ENCODE data around the gene ABCC8. TPM values are rescaled to one million over a fixed set of nuclear protein-coding genes. Genes with fewer than 3 reads are reported as not detected.
A peak's percentile ranks its signal among the peaks of the same experiment; 100 is the strongest.

Gene ABCC8
- total and polyA plus RNA-seq, 2 of the 8 experiments (the other 6 are each of a cell fraction or from before 2014, with no cell fraction given): 3.7 to 4.9 TPM

GRCh38 chr11:17393472-17393871 lies 83.2 kb downstream of the ABCC8 start:
- H3K18ac ChIP-seq (ENCODE audit: extremely low read depth, low read length): no peak overlapping the region
- H3K9me3 ChIP-seq (ENCODE audit: insufficient read depth in 2 of 2, low read depth in 1 of 2, low read length in 1 of 2): no peaks in the 10 kb centered on the region
- H3K23ac ChIP-seq (ENCODE audit: insufficient read length): no peak overlapping the region
- H2BK5ac ChIP-seq (ENCODE audit: low read depth, low read length): peak overlapping the region; percentile 71; the same call in 1 of the 2 replicates
- no peak overlapping the region; the same call in 1 of the 2 replicates for H4K8ac ChIP-seq (ENCODE audit: extremely low read depth, insufficient read depth, low read length)
- no peak overlapping the region for H4K5ac ChIP-seq (ENCODE audit: insufficient read length, low read depth, low read length)
- H2BK120ac ChIP-seq (replicated peaks; ENCODE audit: low read depth, low read length): no peak overlapping the region
- peaks cover 0 to 5% (median 2%) of the 10 kb centered on the region in 4 experiments; a peak in 3 of 7 replicates for H3K4me1 ChIP-seq (replicated peaks in 1 of 4; ENCODE audit: control insufficient read depth in 3 of 4, insufficient read depth in 4 of 4, low read length in 3 of 4)
- H3K4me2 ChIP-seq (ENCODE audit: insufficient read depth in 1 of 2, low read depth in 2 of 2, low read length in 2 of 2): no peak overlapping the region
- no peaks in the 10 kb centered on the region for H3K23me2 ChIP-seq (ENCODE audit: low read depth, low read length)
- H3K27ac ChIP-seq (ENCODE audit: low read depth, low read length): no peak overlapping the region
- H4K91ac ChIP-seq (replicated peaks; ENCODE audit: insufficient read length, low read length): no peak overlapping the region
- H3K79me2 ChIP-seq (ENCODE audit: control insufficient read depth in 1 of 2, insufficient read depth in 2 of 2, low read length in 2 of 2): no peaks in the 10 kb centered on the region
- H3K9ac ChIP-seq (replicated peaks in 1 of 4; ENCODE audit: extremely low read depth in 1 of 4, low read depth in 3 of 4, low read length in 3 of 4): no peak overlapping the region
- no peak overlapping the region for H3K56ac ChIP-seq (replicated peaks; ENCODE audit: insufficient read length, low read depth, low read length)
- ChIA-PET POLR2A (ENCODE audit: partially characterized antibody) (no interaction called here), CTCF (ENCODE audit: partially characterized antibody) (interaction anchor here (0.6 to 38.8 kb wide), 9 partner anchors 9 to 1987 kb away, joined by 3 to 1414 read pairs (median 6); partner anchors contain the start of gene ABCC8)
- peaks cover 0 to 1% of the 10 kb centered on the region in 2 experiments for H4K20me1 ChIP-seq (replicated peaks in 1 of 2; ENCODE audit: control insufficient read depth in 1 of 2, insufficient read depth in 2 of 2, low read length in 2 of 2)
- FAIRE-seq (no peak), DNase-seq (ENCODE audit: low read depth in 1 of 2, low spot score in 2 of 2) (no peak)
- H3K27me3 ChIP-seq (replicated peaks in 1 of 4; ENCODE audit: control insufficient read depth in 3 of 4, extremely low read depth in 1 of 4, insufficient read depth in 3 of 4, low read length in 3 of 4): peaks cover 0 to 6% (median 0%) of the 10 kb centered on the region in 4 experiments; a peak in 4 of 7 replicates
- no peak overlapping the region for H2BK20ac ChIP-seq (ENCODE audit: low read length)
- H3K4me3 ChIP-seq (ENCODE audit: extremely low read depth in 1 of 4, insufficient read depth in 2 of 4, low read depth in 3 of 4, low read length in 4 of 4): no peak overlapping the region
- TF ChIP-seq TCF12 (IDR thresholded peaks at IDR 0.05; ENCODE audit: low read depth, low read length) (no peak), PHF8 (conservative IDR thresholded peaks at IDR 0.05; ENCODE audit: low read depth, low read length) (no peak), CEBPB (IDR thresholded peaks at IDR 0.05; ENCODE audit: low read depth, low read length) (no peak), GTF2F1 (IDR thresholded peaks at IDR 0.05; ENCODE audit: borderline replicate concordance, low read depth, low read length) (no peak), FOSL1 (IDR thresholded peaks at IDR 0.05; ENCODE audit: insufficient read depth, low read depth, low read length) (no peak), TAF7 (optimal IDR thresholded peaks at IDR 0.05; ENCODE audit: borderline replicate concordance, low read depth, low read length) (no peak), CBX5 (IDR thresholded peaks at IDR 0.05; ENCODE audit: low read depth, low read length) (no peak)
- no peak overlapping the region for H3K14ac ChIP-seq (ENCODE audit: insufficient read length)
- H2AFZ ChIP-seq (ENCODE audit: low read length): no peak overlapping the region
- H2AK5ac ChIP-seq (ENCODE audit: low read depth, low read length): no peak overlapping the region
- H2BK15ac ChIP-seq (ENCODE audit: low read length): no peak overlapping the region
- no peak overlapping the region for H3K4ac ChIP-seq (replicated peaks; ENCODE audit: insufficient read length, low read depth, low read length)
- 0 out of 2 replicates have a peak overlapping the region, but pooled peaks have one; percentile 17 for H2BK12ac ChIP-seq (ENCODE audit: low read depth, low read length)
- no peaks in the 10 kb centered on the region for H3K36me3 ChIP-seq (ENCODE audit: control insufficient read depth in 2 of 4, insufficient read depth in 4 of 4, low read length in 3 of 4)
- 94% methylated on average over 6 of the region's 6 CpGs; no CpG with 5 or more reads in 1 of the 2 experiments for WGBS, 2 experiments (ENCODE audit: extremely low coverage in 1 of 2, insufficient coverage in 1 of 2, insufficient read length in 1 of 2, insufficient replicate concordance in 2 of 2, low coverage in 1 of 2, low lambda C conversion rate in 2 of 2, missing lambda C conversion rate in 1 of 2)
- H3K79me1 ChIP-seq (ENCODE audit: low read depth, low read length): no peaks in the 10 kb centered on the region
